HG03575 (cell line): ENCODE measurements around the gene DYRK1B.
"Not testable (repeated sequence)": the region's sequence is repeated elsewhere in the genome, so short reads cannot be mapped to it uniquely, and the experiment has no call there.

ENCODE experiments used
- ATAC-seq: cut with Tn5 transposase; IDR thresholded peaks from one replicate; pipeline ENCODE4 v1.9.1; 2021; ENCODE audit not compliant: unreplicated experiment, insufficient number of reproducible peaks, low FRiP score; ENCODE audit errors: extremely low read depth

DYRK1B gene

GRCh38 chr19:39833464-39834286 is at the start of gene DYRK1B:
Gene DYRK1B (minus strand): TSS chr19:39834162. CDS start chr19:39831867, 2,295 bp downstream.
- ATAC-seq = peak; percentile 62

DNA sequence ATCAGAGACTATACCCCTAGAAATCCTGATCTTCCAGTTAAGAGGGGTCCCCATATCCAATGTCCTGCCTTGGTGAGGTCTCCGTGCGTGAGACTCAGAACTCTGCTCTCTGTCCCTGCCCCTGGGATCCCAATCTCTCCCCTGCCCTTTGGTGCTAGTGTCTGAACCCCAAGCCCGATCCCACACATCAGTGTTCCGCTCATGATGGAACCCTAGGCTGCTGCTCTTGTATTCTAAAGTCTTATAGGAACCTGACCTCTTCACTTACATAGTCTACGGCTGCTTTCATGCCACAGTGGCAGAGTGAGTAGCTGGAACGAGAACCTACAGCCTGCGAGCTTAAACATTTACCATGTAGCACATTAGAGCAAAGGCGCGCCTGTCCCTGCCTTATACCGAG is 48.7 kb upstream of the DYRK1B start:
- not testable (repeated sequence) for ATAC-seq

DNA sequence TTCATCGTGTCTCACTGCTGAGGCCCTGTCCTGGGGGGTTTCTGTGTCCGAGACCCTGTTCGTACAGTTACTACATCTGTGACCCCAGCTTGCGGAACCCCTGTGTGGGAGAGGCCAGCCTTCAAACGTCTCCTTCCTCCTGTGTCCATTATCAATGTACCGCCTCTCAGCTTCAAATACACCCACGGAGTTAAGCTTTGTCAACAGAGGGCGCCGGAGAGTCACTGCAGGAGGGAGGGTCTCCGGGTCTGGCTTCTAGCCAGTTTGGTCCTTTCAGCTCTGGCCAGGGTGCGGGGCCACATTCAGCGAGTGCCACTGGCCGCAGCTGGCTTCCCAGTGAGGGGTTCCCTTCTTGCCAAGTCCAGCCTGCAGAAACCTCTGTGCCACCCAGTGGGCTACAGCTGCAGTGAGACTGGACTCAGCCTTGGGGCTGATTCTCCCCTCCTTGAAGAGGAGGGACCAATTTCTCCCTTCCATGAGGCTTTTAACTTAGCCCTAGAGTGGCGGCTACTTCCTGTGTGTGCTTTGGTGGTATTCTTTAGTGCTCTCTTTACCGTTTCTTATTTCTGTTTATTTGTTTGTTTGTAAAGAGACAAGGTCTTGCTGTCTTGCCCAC is 47.6 kb upstream of the DYRK1B start:
- ATAC-seq = not testable (repeated sequence)

DNA sequence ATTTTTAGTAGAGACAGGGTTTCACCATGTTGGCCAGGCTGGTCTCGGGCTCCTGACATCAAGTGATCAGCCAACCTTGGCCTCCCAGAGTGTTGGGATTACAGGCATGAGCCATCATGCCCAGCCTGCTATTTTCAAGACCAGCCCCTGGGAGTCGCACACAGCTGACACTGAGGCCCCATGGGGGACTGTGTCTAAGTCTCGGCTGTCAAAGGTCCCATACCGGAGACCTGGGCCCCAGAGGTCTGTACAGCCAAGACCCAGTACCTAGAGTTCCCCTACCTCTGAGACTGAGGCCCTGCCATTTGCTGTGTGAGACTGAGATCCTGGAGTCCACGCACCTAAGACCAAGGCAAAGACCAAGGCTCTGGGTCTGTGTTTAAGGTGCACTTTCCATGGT is 46.3 kb upstream of the DYRK1B start:
- not testable (repeated sequence) for ATAC-seq

GRCh38 chr19:39879796-39880195 is 45.8 kb upstream of the DYRK1B start:
- not testable (repeated sequence) for ATAC-seq

DNA sequence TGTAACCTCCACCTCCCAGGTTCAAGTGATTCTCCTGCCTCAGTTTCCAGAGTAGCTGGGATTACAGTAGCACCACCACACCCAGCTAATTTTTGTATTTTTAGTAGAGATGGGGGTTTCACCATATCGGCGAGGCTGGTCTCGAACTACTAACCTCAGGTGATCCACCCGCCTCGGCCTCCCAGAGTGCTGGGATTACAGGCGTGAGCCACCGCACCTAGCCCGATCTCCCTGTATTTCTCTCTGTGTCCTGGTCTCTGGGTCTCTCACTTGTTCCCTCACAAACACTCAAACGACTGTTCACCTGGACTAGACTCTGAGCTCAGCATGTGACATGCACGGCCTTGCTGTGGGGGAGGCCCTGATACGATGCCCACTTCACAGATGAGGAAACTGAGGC is 44.9 kb upstream of the DYRK1B start:
- ATAC-seq = not testable (repeated sequence)

DNA sequence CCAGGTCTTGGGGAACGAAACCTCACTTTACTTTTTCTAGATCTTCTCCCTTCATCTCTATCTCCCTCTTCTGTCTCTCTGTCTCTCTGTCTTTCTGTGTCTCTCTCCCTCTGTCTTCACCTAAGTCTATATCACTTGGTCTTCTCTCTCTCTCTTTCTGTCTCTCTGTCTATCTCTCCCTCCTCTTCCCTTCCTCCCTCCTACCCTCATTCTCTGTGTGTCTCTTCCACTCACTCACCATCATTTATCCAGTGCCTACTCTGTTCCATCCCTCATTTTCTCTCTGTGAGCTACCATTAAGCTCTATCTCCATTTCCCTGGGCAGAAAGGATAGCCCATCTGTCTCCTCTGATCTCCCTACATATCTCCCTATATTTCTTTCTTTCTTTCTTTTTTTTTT is 44.4 kb upstream of the DYRK1B start:
- ATAC-seq = no peak

- not testable (repeated sequence) for ATAC-seq
Observed at GRCh38 chr19:39877982-39878381, 44.0 kb upstream of the DYRK1B start.

DNA sequence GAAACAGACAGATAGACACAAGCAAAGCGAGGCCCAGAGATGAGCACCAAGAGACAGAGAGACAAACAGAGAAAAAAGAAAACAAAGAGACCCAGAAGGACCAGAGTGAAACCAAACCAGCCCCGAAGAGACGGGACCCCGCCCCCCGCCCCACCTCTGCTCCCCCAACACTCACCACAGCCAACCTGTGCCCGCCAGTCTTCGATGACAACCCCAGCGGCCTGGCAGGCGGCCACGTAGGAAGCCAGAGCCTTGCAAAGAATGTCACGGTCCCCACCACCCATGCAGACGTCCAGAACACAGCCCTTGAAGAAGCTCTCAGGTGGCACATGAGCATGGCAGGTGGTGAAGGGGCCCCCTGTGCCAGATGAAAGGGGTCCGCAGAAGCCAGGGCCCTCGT is 43.5 kb upstream of the DYRK1B start:
- ATAC-seq = not testable (repeated sequence)

DNA sequence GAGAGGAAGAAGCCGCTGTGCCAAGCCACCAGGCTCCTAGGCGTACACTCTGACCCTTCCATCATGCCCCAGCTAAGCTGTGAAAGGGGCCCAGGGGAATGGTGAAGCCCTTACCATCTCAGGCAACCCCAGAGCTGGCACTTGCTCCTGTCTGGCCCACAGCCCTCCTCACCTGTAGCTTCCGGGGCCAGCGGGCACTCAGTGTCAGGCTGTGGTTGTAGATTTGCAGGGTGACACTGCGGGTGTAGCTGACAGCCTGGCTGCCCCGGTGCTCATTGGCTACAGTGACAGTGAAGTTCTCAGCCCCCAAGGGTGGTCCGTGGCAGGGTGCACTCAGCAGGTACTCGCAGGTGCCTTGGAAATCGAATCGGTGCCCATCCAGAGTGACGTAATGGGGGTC is 42.5 kb upstream of the DYRK1B start:
- not testable (repeated sequence) for ATAC-seq

GRCh38 chr19:39875401-39875864 is 41.5 kb upstream of the DYRK1B start:
- not testable (repeated sequence) for ATAC-seq

DNA sequence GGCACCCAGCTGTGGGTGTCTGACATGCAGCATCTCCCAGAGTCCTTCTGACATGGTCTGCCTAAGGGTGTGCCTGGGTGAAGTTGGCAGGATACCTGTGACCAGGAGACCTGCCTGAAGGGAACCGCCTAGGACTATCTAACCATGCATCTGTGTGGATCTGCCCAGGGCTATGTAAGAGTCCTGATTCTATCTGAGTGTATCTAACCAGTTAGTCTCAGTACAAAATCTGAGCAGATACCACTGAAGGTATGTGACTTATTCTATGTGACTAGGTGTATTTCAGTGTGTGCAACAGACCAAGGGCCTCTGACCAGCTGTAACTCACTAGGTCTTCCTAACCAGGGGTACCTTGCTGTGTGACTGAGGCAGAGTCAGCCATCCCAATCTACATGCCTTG is 40.4 kb upstream of the DYRK1B start:
- ATAC-seq = no peak

DNA sequence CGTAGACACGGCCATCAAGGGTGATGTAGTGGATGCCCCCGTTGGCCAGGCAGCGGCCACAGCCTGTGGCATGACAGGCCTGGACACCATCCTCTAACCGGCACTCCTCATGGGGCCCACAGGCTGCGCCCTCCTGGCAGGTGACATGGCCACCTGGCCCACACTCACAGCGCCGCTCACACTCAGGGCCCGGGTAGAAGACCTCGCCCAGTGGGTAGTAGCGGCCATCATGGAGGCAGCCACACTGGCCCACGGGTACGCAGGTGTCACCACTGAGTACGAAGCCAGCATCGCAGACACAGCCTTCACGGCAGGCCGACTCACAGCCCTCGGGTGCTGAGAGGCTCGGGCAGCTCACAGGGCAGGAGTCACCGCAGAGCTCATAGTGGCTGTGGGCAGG is 39.4 kb upstream of the DYRK1B start:
- ATAC-seq = no peak

DNA sequence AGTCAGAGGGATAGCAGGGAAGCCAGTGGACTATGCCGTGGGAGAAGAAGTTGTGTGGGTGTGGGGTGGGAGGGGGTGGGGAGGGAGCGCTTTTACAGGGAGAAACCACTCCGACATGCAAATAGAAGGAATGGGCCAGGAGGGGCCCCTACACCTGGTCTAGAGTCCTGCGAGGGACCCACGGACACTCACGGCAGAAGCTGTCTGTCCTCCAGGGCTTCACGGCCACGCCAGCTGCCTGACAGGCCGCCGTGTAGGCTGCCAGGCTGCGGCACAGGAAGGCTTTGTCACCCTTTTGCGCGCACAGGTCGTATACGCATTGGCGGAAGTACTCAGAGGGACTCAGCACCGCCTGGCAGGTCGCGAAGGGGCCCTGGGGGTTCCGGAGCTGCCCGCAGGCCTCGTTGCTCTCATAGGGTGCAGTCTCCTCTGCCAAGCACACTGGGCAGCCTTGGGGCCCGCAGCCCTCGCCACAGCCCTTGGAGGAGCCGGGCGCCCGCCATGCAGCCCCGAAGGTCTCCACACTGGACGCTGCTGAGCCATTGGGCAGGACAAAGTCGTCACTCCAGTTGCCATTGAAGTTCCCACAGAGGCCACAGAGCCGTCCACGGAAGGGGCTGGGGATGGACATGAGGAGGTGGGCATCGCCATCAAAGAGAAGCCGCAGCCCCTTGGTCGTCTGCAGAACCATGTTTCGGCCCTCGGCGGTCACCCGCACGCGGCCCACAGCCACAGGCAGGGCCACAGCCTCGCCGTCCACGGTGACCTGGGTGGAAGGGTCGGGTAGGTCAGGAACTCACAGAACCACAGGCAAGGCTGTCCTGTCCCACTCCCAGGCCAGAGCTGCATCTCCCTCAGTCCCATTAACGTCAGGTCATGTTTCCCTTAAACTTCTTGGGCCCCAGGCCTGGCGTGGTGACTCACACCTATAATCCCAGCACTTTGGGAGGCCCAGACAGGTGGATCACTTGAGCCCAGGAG is 38.2 kb upstream of the DYRK1B start:
- no peak for ATAC-seq

- no peak for ATAC-seq
Observed at GRCh38 chr19:39871362-39871761, 37.4 kb upstream of the DYRK1B start.

DNA sequence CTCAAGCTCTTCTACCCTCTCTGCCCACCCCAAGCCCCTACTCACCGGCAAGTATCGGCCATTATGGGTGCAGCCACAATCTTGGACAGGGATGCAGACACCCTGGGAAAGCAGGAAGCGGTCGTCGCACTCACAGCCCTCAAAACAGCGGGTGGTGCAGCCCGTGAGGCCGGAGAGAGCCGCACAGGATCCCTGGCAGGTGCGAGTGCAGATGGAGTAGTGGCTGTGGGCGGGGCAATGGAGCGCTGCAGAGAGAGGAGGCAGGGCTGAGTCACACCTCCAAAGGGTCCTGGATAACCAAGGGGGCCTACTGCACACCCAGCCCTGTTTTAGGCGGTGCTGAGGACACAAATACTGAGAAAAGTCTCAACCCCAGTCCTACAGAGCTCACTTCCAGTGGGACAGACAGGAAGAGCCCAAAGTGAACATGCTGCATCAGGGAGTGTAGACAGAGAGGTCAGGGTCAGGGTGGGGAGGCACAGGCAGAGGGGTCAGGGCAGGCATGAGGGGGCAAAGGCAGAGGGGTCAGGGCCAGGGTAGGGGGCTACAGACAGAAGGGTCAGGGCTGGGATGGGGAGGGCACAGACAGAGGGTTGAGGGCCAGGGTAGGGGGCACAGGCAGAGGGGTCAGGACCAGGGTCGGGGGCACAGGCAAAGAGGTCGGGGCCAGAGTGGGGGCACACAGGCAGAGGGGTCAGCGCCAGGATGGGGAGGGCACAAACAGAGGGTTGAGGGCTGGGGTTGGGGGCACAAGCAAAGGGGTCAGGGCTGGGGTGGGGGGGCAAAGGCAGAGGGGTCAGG is 36.4 kb upstream of the DYRK1B start:
- no peak for ATAC-seq

DNA sequence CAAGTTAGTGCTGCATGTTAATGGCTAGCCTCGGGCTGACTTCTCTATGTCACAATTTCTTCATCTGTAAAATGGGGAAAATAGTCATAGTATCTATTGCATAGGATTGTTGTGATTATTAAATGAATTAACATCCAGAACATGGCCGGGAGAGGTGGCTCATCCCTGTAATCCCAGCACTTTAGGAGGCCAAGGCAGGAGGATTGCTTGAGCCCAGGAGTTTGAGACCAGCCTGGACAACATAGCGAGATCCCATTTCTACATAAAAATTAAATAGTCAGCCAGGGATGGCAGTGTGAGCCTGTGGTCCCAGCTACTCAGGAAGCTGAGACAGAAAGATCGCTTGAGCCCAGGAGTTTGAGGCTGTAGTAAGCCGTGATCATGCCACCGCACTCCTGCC is 34.0 kb upstream of the DYRK1B start:
- ATAC-seq = no peak

DNA sequence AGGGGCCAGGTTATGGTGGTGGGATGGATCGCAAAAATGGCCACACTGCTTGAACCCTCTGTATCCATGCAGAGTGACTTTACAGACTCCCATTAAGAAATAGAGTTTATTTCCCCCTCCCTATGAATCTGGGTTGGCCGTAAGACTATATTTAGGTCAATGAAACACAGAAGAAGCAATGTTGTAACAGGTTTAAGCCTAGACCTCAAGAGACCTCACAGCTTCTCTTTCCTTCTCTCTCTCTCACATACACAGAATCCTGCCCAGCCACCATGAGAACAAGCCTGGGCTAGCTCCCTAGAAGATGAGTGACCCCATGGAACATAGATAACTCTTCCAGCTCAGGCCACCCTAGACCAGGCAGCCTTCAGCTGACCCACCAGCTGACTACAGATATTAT is 33.2 kb upstream of the DYRK1B start:
- no peak for ATAC-seq

- no peak for ATAC-seq
Observed at GRCh38 chr19:39865953-39866352, 32.0 kb upstream of the DYRK1B start.
